ENCODE measurements around the gene PLEKHG4B.
"Not testable (repeated sequence)": the region's sequence is repeated elsewhere in the genome, so short reads cannot be mapped to it uniquely, and the experiment has no call there.

Gene PLEKHG4B

DNA sequence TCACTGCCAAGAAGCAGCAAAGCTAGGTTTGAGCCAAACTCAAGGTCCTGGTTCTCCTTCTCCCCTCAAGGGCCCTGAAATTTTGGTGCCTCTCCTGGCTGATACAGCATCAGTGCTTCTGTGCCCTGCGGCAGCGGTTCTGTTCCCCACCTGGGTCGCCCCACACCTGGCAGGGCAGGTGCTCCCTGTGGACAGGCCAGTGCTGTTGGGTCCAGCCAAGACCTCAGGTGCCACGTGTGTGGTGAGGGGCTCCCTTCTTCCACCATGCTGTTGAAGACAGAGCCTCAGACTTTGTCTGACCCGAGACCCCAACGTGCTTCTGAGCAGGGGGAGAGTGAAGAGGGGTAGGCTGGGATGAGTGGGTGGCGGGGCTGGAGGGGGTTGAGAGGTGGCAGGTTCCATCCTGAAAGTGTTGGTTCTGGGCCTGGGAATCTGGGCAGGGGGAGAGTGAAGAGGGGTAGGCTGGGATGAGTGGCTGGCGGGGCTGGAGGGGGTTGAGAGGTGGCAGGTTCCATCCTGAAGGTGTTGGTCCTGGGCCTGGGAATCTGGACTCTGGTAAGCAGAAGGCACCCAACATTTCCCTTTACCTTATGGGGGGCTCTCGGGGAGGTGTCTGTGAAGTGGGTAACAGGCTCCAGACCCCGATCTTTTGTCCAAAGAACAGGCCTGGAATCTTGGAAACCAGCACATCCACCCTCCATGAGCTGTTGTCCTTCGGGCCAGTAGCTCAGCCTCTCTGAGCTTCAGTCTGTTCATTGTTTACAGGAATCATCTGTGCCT lies 2.3 kb downstream of the PLEKHG4B start:
- DNase-seq = no peak

DNA sequence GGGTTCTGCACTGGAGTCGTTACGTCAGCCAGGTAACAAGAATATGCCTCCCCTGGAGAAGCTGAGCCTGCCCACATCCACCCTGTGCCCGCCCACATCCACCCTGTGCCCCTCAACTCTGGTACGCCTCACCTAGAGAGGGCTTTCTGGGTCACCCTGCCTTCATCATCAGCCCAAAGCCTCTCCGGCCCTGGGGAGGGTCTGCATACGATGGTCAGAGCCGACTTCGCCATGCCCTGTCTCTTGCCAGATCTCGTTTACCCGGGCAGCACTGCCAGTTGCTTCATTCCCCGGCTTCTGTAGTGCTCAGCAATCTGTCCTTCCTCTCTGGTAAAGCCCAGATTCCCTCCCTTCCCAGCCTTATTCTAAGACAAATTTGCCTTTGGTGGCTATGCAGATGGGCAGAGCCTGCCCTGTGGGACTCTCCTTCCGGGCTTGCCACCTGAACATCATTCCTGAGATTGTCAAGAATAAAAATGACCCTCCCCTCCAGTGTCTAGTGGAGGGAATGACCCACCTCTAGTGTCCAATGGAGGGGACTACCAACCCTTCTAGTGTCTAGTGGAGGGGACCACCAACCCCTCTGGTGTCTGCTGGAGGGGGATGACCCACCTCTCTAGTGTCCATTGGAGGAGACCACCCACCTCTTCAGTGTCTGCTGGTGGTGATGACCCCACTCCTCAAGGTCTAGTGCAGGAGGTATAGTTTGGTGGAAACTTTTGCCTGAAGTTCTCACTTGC lies 3.4 kb downstream of the PLEKHG4B start:
- DNase-seq = no peak

DNA sequence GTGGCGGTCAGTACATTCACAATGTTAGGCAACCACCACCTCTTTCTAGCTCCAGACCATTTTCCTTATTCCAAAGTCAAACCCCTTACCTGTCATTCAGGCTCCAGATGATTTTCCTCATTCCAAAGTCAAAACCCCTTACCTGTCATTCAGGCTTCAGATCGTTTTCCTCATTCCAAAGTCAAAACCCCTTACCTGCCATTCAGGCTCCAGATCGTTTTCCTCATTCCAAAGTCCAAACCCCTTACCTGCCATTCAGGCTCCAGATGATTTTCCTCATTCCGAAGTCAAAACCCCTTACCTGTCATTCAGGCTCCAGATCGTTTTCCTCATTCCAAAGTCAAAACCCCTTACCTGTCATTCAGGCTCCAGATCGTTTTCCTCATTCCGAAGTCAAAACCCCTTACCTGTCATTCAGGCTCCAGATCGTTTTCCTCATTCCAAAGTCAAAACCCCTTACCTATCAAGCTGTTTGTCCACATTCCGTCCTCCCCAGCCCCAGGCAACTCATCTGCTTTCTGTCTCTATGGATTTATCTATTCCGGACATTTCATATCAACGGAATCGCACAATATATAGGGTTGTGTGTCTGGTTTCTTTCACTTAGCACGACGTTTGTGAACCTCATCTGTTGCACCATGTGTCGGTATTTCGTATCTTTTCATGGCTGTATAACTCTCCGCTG lies 5.2 kb downstream of the PLEKHG4B start:
- DNase-seq = no peak

DNA sequence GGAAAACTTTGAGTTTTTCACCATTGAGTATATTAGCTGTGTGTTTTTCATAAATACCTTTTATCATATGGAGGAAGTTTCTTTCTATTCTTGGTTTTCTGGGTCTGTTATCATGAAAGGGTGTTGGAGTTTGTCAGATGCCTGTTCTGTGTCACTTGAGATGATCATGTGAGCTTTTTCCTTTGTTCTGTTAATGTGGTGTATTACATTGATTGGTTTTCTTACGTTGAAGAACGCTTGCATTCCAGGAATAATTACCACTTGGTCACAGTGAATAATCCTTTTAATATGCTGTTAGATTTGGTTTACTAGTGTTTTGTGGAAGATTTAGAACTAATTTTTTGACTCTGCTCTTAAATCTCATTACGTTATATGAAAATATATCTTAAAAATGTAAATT lies 7.8 kb downstream of the PLEKHG4B start:
- DNase-seq = no peak

DNA sequence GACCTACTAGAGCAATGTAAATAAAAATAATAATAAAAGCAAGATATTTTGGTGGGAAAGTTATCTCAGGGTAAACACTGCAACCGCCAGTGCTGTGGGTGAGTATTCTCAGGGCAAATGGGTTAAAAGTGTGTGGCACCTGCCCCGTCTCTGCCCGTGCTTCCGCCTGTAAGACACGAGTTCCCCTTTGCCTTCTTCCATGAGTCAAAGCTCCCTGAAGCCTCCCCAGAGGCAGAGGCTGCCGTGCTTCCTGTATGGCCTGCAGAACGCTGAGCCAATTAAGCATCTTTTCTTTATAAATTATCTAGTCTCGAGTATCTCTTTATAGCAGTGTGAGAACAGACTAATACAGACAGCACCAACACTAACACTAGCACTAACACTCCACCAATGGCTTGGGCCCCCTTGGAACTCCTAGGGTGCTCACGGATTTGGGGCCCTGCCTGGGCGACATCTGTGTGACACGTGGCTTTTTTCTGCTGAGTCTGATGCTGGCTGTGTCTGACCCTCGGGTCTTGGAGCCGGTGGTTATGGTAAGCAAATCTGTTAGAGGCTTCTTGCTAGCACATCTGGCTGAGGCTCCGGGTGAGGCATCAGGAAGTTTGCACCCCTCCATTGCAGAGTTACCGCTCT lies 10.6 kb downstream of the PLEKHG4B start:
- DNase-seq = no peak

DNA sequence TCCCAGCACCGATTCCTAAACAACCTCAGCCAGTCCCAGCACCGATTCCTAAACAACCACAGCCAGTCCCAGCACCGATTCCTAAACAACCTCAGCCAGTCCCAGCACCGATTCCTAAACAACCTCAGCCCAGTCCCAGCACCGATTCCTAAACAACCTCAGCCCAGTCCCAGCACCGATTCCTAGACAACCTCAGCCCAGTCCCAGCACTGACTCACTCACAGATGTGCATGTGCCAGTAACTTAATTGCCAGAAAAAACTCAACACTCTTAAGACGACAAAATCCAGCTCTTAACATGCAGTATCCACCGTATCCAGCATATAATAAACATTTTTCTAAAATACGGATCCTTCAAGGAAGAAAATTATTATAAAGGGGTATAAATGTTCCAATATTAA lies 12.1 kb downstream of the PLEKHG4B start:
- DNase-seq = not testable (repeated sequence)

DNA sequence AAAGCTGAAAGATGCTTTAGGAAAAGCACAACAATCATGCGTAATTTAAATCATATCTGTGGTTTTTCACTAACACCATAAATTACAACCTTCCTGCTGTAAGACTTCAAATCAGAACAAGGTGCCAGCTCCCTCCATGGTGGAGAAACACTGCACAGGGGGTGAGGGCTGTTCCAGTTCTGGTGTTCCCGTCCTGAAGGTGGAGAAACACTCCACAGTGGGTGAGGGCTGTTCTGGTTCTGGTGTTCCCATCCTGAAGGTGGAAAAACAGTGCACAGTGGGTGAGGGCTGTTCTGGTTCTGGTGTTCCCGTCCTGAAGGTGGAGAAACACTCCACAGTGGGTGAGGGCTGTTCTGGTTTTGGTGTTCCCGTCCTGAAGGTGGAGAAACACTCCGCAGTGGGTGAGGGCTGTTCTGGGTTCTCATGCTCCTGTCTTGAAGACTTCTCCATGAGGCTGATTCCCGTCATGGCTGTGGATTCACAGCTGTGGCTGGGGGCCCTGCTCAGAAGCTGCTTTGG lies 12.9 kb downstream of the PLEKHG4B start:
- DNase-seq = no peak

DNA sequence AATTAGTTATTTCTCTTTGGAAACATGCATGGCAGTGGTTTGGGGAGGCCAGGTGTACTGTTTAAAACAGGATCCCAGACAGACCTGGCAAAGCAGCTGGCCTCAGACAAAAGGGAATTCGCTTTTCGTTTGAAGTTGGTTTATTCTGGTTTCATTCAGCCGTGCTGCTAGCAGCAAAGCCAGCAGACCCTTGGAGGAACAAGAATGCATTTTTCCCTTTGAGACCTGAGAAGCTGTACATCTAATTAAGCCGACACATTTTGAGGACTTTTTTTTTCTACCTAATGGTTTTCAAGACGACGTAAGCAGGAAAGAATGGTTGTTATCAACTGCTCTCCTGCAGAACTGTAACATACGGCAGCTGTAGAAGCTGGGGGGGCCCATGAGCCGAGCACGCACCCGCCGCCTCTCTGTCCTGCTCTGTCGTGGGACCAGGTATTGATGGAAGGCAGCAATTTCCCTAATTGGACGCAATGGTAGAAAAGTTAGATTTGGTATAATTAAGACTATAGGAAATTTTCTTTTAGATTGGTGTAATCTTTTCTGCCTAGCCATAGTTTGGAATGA lies 13.6 kb downstream of the PLEKHG4B start:
- no peak for DNase-seq

DNA sequence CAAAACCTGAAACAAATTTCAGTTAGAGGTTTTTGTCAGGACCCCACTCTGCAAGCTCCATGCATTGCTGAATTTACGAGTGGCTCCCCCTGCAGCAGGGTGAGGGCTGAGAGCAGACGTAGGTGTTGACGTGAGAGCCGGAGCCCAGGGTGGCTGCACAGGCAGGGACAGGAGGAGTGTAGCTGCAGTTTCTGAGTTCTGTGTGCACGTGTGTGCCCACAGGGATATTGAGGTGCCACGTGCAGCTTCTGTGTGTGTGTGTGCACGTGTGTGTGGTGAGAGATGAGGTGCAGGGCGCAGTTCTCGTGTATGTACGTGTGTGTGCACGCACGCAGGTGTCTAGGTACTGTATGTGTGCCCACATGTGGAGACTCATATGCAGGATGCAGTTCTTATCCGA lies 14.6 kb downstream of the PLEKHG4B start:
- no peak for DNase-seq

DNA sequence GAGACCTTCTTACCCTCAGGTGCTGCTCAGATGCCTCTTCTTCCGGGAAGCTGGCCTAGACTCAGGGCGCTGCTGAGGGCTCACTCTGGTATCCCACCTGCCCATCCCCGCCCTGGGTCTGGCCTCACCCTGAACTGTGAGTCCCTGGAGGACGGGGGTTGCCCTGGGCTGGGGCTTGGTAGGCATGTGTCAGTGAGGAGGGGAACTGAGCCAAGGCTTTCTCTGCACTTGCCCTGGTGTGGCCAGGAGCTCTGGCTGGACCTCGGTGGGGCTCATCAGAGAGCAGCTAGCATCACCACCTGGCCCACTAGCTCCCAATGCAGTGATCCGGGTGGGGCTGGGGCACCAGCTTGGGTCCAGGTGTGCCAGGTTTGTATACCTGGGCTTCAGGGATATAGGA lies 15.6 kb downstream of the PLEKHG4B start:
- no peak for DNase-seq

DNA sequence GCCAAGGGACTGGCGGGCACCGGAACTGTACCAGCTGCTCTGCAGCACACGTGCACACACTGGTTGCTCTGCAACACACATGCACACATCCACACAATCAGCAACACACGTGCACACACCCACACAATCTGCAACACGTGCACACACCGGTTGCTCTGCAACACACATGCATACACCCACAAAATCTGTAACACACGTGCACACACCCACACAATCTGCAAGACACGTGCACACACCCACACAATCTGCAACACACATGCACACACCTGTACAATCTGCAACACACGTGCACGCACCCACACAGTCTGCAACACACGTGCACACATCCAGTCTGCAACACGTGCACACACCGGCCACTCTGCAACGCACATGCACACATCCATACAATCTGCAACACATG lies 17.9 kb downstream of the PLEKHG4B start:
- no peak for DNase-seq

DNA sequence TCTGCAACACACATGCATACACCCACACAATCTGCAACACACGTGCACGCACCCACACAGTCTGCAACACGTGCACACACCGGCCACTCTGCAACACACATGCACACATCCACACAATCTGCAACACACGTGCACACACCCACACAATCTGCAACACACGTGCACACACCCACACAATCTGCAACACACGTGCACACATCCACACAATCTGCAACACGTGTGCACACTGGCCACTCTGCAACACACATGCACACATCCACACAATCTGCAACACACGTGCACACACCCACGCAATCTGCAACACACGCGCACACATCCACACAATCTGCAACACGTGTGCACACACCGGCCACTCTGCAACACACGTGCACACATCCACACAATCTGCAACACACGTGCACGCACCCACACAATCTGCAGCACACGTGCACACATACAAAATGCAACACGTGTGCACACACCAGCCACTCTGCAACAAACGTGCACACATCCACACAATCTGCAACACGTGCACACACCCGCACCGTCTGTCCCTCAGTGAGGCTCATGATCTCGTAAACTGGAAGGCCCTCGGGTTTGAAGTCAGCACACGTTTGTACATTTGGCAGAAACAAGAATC lies 18.4 kb downstream of the PLEKHG4B start:
- DNase-seq = no peak

DNA sequence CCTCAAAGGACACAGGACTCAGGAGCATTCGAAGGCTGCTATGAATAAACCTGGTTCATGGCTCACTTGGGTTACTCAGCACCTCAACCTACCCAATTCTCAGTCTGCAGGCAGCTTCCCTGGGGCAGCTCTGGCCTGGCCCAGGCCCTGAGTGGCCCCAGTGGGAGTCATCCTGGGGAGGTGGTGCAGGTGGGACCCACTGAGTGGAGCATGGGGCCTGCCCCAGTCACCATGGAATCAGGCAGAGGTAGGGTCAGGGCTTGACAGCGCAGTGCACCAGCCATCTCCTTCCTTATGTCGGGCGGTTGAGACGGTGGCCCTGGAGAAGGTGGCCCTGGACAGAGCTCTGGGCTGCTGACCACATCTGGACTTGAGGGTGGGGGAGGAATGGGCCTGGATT lies 19.2 kb downstream of the PLEKHG4B start:
- no peak for DNase-seq

DNA sequence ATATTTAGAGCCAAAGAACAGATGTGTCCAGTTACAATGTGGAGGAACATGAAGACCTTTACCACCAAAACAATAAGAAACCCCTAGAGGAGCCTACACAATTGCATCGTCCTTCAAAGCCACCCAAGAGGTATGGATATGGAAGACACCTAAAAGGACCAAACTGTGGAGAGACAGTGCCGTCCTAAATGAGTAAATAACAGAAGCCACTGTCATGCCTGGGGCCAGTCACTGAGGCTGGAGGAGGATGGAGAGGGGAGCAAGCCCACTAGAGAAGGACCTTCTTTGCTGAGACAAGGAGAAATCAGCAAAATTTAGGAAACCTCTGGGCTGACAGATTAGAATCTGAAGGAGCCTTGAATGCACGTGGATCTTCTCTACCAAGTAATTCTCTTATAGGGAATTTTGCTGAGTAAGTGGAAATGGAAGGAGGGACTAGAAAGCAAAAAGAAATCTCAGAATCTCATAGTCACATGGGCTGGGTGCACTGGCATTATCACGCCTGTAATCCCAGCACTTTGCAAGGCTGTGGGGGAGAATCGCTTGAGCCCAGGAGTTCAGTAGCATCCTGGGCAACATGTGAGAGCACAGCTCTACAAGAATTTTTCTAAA lies 27.6 kb downstream of the PLEKHG4B start:
- no peak for DNase-seq

DNA sequence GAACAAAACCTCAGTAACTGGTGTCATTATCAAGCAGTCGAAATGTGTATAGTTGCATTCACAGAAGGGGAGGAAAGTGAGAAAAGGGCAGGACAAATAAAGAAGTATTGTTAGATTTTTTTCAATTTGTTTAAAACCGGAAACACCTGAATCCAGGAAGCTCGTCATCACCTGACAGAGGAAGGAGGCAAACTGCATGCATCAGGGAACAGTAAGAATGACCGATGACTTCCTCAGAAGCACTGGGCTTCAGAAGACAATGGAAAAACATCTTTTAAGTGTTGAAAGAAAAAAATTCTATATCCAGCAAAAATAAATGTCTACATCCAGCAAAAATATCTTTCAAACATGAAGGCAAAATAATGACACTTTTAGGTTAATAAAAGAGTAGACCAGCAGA lies 29.5 kb downstream of the PLEKHG4B start:
- DNase-seq = no peak

DNA sequence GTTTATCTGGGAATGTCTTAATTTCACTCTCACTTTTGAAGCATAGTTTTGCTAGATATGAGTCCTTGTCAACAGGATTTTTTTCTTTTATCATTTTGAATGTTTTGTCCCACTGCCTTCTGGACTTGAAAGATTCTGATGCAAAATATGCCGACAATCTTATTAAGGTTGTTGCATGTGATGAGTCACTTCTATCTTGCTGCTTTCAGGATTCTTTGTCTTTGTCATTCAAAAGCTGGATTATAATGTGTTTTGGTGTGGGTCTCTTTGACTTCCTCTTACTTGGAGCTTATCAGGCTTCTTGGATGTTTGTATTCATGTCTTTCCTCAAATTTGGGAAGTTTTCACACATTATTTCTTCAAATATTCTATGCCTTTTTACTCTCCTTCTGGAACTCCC lies 33.8 kb downstream of the PLEKHG4B start:
- no peak for DNase-seq

DNA sequence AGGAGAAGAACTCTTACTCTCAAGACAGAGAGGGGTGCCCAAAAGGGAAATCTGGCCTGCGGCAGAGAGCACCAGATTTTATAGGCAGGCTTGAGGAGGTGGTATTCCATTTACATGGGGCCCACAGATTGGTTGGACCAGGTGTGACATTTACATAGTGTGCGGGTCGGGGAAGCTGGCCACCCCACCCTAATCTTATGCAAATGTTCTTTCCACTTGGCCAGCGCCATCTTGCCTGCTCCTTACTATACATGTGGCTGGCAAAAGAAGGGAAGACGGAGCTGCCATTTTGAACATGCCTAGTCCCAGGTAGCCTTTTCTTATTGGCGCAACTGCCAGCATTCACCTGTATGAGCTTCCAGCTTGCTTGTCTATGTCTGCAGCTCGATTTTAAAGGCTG lies 34.8 kb downstream of the PLEKHG4B start:
- no peak for DNase-seq

DNA sequence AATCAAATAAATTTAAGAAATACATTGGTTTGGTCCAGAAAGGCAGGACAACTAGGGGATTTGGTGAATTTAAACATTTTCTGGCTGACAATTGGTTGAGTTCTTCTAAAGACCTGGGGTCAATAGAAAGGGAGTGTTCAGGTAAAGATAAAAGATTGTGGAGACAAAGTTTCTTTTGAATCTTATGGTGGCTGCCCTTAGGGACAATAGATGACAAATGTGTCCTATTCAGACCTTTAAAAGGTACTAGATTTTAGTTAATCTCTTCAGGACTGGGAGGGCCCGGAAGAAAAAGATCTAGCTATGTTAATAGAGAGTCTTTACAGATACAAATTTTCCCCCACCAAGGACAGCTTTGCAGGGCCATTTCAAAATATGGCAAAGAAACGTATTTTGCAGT lies 35.9 kb downstream of the PLEKHG4B start:
- DNase-seq = no peak

DNA sequence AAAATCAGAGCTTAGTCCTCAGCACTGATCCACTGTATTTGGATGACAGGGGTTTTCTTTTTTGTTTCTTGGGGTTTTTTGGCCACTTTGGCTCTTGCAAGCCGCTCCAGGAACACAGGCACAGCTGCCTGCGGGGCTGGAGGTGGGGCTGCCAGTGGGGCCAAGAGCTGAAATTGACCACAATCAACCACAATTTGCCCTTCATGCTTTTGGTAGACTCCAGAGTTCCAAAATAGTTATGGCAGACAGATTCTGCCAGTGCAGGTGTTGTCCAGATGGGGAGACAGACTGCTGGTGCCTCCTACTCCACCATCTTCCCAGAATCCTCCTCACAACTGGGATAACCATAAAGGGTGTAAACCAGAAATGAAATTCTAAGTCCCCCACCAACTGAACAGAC lies 36.5 kb downstream of the PLEKHG4B start:
- no peak for DNase-seq

DNA sequence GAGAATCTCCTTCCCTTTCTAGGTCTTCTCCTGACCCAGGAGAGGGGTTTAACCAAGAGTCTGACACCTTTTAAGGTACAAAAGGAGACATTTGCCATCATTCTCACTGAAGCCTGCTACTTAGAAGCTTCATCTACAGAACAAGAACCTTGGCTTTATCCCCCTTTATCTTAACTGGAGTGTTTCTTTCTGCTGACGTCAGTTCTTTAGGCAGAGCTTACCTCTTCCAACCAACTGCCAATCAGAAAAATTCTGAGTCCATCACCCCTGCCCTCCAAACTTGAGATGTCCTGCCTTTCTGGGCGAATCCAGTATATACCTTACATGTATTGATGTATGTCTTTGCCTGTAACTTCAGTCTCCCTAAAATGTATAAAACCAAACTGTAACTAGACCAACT lies 37.2 kb downstream of the PLEKHG4B start:
- DNase-seq = no peak

DNA sequence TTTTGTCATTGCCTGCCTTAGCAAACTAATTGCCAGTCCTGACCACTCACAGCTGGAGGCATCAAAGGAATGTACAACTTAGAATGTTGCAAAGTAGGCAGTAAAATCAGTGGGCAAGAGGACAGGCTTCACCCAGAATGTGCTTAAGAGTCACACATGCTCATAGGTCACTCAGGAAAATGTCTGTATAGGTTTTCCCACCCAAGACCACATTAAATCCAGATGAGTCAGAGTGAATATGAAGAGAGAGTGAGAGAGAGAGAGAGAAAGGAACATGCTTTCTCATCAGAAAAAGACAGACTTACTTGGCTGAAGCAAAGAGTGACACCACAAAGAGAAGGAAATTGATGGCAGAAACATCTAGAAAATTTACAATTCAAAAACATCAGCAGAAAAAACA lies 37.9 kb downstream of the PLEKHG4B start:
- no peak for DNase-seq

DNA sequence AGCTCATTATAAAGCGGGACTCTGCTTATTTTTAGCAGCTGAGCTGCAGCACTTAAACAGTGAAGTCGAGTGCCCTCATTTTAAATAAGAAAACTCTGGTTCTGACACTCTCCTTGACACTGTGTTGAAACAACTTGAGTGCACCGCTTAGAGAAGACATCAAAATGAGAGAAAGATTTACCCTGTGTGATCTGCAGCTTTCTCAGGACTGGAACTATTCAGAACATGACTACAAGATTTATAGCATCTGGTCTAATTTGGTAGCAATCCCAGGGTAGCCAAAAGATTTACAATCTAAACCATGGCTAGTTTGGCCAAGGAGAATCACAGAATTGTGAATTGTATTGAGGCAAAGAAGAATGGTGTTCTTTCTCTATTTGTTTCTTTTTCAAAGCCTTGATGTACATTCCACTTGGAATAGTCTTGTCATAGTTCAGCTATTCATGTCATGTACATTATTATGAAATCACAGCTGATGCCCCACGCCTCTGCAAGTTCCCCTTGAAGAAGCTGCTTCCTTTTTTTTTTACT lies 38.7 kb downstream of the PLEKHG4B start:
- no peak for DNase-seq
